K562 (cell line): ENCODE measurements around the gene OBSL1. TPM values are rescaled to one million over a fixed set of nuclear protein-coding genes. Genes with fewer than 3 reads are reported as not detected.

Experiments used
- BDP1 ChIP-seq: IDR thresholded peaks from 3 replicates; pipeline ENCODE4 v1.6.1; 2011; ENCODE audit not compliant: insufficient read length, insufficient read depth
- BRF1 ChIP-seq: IDR thresholded peaks from 3 replicates; pipeline ENCODE4 v1.6.1; 2011; ENCODE audit warnings: borderline replicate concordance, mild to moderate bottlenecking; ENCODE audit not compliant: insufficient read length; ENCODE audit errors: extremely low read depth
- GABPB1 ChIP-seq: sonication (generic); formaldehyde crosslinking; IDR thresholded peaks from 2 replicates; pipeline ENCODE4 v1.8.0; 2022; ENCODE audit warnings: mild to moderate bottlenecking, missing genetic modification reagents
- HDAC1 ChIP-seq, 2 experiments: fragments of 450-650 bp; IDR thresholded peaks; 2 replicates each; pipeline ENCODE4 v1.6.1; 2016 to 2017; ENCODE audit warnings: inconsistent platforms in 1 of 2, mild to moderate bottlenecking in 1 of 2, moderate library complexity in 1 of 2
- KDM1A ChIP-seq, 2 experiments: fragments of 450-650 bp; IDR thresholded peaks; 2 replicates each; pipeline ENCODE4 v1.6.1; 2016; ENCODE audit warnings: mild to moderate bottlenecking in 2 of 2
- MIER1 ChIP-seq: fragments of 450-650 bp; IDR thresholded peaks from 2 replicates; pipeline ENCODE4 v1.6.1; 2016; ENCODE audit warnings: antibody characterized with exemption, mild to moderate bottlenecking, low read depth
- SLC30A9 ChIP-seq: fragments of 250-450 bp; sonication (Bioruptor Pico); IDR thresholded peaks from 2 replicates; pipeline ENCODE4 v1.8.0; 2022; ENCODE audit warnings: mild to moderate bottlenecking, moderate library complexity
- WHSC1 ChIP-seq: IDR thresholded peaks from one replicate; pipeline ENCODE4 v1.6.1; 2012; ENCODE audit warnings: low read length, control low read depth, inconsistent platforms
- ZNF589 ChIP-seq: fragments of 200-800 bp; sonication (Bioruptor generic); IDR thresholded peaks from 2 replicates; pipeline ENCODE4 v1.6.1; 2016; ENCODE audit warnings: low read depth, missing genetic modification characterization, missing compliant biosample characterization
- ZNF77 ChIP-seq: fragments of 250-450 bp; sonication (Bioruptor Pico); IDR thresholded peaks from 2 replicates; pipeline ENCODE4 v1.5.0; 2020
- polyA plus RNA-seq, 8 experiments: library from polyadenylated mRNA; depleted of rRNA in 4 of 8; stranded (reverse) in 5 of 8; unstranded in 3 of 8; fragments of >200 nt; fragmentation: Nextera tagmentation in 2 of 8; fragmentation: Illumina TruSeq in 1 of 8; extraction: Ambion mirVana in 2 of 8; extraction: Trizol in 1 of 8; gene quantifications; 2 replicates each; pipeline versions ENCODE4 v1.2.1 to v1.2.3, GENCODE V29; 2011 to 2014; ENCODE audit warnings: inconsistent platforms in 1 of 8, missing spikeins in 1 of 8
- total RNA-seq, 7 experiments: library from RNA; depleted of rRNA in 6 of 7; stranded (reverse); fragments of >200 nt in 6 of 7; fragmentation: Illumina TruSeq in 2 of 7; extraction: Trizol in 2 of 7; gene quantifications; 2 replicates each; pipeline versions ENCODE4 v1.2.1 to v1.2.3, GENCODE V29; 2011 to 2021; ENCODE audit warnings: low replicate concordance in 1 of 7
- TF ChIP-seq, protein P1 (sequence below), 2 experiments: fragments of 200-800 bp in 1 of 2; sonication (Bioruptor generic) in 1 of 2; sonication (generic) in 1 of 2; formaldehyde crosslinking in 1 of 2; IDR thresholded peaks in 1 of 2; conservative IDR thresholded peaks in 1 of 2; 2 replicates each; pipeline versions ENCODE4 v1.5.0 to v1.6.1; 2016 to 2020; ENCODE audit warnings: missing compliant biosample characterization in 1 of 2, missing genetic modification characterization in 1 of 2, missing genetic modification reagents in 1 of 2
- TF ChIP-seq, protein P2 (sequence below): sonication (generic); formaldehyde crosslinking; IDR thresholded peaks from 2 replicates; pipeline ENCODE4 v1.8.0; 2023; ENCODE audit warnings: mild to moderate bottlenecking, missing genetic modification reagents
- TF ChIP-seq, protein P3 (sequence below), 2 experiments: IDR thresholded peaks; 2 replicates each; pipeline ENCODE4 v1.6.1; 2012; ENCODE audit warnings: improper control_type of control experiment in 2 of 2, low read depth in 2 of 2, low read length in 2 of 2, borderline replicate concordance in 1 of 2
- TF ChIP-seq, protein P4 (sequence below): fragments of 450-650 bp; IDR thresholded peaks from 2 replicates; pipeline ENCODE4 v1.6.1; 2016; ENCODE audit warnings: antibody characterized with exemption

The OBSL1 gene
- total and polyA plus RNA-seq, 9 of the 15 experiments (the other 6 are each of a cell fraction or from before 2014, with no cell fraction given) = 1.2 to 26.6 (median 8.6) TPM

DNA sequence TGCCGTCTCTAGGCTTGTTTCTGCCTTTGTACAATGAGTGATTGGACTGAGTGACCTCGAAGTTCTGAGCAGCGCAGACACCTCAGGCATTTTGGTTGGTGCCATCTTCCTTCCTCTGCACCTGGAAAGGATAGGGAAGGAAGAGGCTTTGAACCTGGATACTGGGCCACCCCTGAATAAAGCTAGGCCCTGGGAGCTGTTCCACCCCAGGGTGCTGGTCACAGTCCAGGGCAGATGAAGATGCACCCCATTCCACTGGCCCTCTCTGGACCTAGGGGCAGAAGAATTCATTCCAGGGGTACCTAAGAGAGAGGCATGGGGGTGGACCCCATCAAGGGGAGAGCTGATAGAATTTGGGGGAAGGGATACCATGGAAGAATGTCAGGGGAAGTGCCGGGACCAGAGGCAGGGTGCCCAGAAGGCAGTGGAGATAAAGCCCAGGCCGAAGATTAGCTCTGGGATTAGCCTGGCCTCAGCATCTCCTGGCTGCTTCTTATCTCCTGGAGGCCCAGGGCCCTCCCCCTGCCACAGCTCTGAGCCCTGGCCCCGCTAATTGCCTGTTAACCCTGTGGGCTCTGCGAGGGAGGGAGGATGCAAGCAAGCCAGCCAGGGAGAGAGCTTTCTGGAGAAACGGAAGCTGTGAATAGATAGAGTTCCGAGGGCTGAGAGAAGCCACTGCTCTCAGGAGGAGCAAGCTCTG lies 45.7 kb downstream of the OBSL1 start (continued):
- TF ChIP-seq, protein P1, sequence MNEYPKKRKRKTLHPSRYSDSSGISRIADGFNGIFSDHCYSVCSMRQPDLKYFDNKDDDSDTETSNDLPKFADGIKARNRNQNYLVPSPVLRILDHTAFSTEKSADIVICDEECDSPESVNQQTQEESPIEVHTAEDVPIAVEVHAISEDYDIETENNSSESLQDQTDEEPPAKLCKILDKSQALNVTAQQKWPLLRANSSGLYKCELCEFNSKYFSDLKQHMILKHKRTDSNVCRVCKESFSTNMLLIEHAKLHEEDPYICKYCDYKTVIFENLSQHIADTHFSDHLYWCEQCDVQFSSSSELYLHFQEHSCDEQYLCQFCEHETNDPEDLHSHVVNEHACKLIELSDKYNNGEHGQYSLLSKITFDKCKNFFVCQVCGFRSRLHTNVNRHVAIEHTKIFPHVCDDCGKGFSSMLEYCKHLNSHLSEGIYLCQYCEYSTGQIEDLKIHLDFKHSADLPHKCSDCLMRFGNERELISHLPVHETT (CRISPR knock-in tag; conservative IDR thresholded peaks at IDR 0.05 in 1 of 2, IDR thresholded peaks at IDR 0.05 in 1 of 2) = peak in 1 of 2 experiments; percentile 65; a peak in 2 of 4 replicates
- peak; percentile 74; the same call in 1 of the 2 replicates for TF ChIP-seq ZNF589 (CRISPR knock-in tag)
- TF ChIP-seq, protein P2, sequence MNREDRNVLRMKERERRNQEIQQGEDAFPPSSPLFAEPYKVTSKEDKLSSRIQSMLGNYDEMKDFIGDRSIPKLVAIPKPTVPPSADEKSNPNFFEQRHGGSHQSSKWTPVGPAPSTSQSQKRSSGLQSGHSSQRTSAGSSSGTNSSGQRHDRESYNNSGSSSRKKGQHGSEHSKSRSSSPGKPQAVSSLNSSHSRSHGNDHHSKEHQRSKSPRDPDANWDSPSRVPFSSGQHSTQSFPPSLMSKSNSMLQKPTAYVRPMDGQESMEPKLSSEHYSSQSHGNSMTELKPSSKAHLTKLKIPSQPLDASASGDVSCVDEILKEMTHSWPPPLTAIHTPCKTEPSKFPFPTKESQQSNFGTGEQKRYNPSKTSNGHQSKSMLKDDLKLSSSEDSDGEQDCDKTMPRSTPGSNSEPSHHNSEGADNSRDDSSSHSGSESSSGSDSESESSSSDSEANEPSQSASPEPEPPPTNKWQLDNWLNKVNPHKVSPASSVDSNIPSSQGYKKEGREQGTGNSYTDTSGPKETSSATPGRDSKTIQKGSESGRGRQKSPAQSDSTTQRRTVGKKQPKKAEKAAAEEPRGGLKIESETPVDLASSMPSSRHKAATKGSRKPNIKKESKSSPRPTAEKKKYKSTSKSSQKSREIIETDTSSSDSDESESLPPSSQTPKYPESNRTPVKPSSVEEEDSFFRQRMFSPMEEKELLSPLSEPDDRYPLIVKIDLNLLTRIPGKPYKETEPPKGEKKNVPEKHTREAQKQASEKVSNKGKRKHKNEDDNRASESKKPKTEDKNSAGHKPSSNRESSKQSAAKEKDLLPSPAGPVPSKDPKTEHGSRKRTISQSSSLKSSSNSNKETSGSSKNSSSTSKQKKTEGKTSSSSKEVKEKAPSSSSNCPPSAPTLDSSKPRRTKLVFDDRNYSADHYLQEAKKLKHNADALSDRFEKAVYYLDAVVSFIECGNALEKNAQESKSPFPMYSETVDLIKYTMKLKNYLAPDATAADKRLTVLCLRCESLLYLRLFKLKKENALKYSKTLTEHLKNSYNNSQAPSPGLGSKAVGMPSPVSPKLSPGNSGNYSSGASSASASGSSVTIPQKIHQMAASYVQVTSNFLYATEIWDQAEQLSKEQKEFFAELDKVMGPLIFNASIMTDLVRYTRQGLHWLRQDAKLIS = no peak
- TF ChIP-seq, protein P3, sequence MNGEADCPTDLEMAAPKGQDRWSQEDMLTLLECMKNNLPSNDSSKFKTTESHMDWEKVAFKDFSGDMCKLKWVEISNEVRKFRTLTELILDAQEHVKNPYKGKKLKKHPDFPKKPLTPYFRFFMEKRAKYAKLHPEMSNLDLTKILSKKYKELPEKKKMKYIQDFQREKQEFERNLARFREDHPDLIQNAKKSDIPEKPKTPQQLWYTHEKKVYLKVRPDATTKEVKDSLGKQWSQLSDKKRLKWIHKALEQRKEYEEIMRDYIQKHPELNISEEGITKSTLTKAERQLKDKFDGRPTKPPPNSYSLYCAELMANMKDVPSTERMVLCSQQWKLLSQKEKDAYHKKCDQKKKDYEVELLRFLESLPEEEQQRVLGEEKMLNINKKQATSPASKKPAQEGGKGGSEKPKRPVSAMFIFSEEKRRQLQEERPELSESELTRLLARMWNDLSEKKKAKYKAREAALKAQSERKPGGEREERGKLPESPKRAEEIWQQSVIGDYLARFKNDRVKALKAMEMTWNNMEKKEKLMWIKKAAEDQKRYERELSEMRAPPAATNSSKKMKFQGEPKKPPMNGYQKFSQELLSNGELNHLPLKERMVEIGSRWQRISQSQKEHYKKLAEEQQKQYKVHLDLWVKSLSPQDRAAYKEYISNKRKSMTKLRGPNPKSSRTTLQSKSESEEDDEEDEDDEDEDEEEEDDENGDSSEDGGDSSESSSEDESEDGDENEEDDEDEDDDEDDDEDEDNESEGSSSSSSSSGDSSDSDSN (IDR thresholded peaks at IDR 0.05; ENCODE audit: borderline replicate concordance in 1 of 2, low read depth in 2 of 2, low read length in 2 of 2) = peak in 1 of 2 experiments; percentile 86; a peak in 2 of 4 replicates
- TF ChIP-seq HDAC1 (IDR thresholded peaks at IDR 0.05) = peak; percentile 60 to 69; a peak in 2 of 4 replicates
- no peak for TF ChIP-seq ZNF77 (CRISPR knock-in tag)
- TF ChIP-seq GABPB1 (CRISPR knock-in tag) = no peak
- TF ChIP-seq BDP1 = no peak
- TF ChIP-seq, protein P4, sequence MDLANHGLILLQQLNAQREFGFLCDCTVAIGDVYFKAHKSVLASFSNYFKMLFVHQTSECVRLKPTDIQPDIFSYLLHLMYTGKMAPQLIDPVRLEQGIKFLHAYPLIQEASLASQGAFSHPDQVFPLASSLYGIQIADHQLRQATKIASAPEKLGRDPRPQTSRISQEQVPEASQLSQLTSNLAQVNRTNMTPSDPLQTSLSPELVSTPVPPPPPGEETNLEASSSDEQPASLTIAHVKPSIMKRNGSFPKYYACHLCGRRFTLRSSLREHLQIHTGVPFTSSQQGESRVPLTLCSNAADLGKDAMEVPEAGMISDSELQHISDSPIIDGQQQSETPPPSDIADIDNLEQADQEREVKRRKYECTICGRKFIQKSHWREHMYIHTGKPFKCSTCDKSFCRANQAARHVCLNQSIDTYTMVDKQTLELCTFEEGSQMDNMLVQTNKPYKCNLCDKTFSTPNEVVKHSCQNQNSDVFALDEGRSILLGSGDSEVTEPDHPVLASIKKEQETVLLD = peak; percentile 62; the same call in 1 of the 2 replicates
- peak; percentile 54; the same call in 1 of the 2 replicates for TF ChIP-seq MIER1
- TF ChIP-seq WHSC1 = no peak
- peak; percentile 83 to 91 for TF ChIP-seq KDM1A (IDR thresholded peaks at IDR 0.05)
- no peak for TF ChIP-seq SLC30A9
- no peak for TF ChIP-seq BRF1
